Measurements from ENCODE around the gene PHLPP1. TPM values are rescaled to one million over a fixed set of nuclear protein-coding genes. Genes with fewer than 3 reads are reported as not detected.

Gene PHLPP1
- total RNA-seq, 2 experiments from 2014 or later, result 9.0 to 12.4 TPM

- intact Hi-C loops (cut with micrococcal nuclease; ENCODE audit: unreplicated experiment), result no loop called here
- Histone ChIP-seq H3K36me3 (ENCODE audit: insufficient read depth, low read length) (no peaks in the 10 kb centered on the region), H3K4me1 (ENCODE audit: insufficient read depth, low read length, poor library complexity, severe bottlenecking) (no peaks in the 10 kb centered on the region), H3K4me2 (ENCODE audit: low read length) (no peak overlapping the region), H4K20me1 (ENCODE audit: insufficient read depth, low read length) (no peaks in the 10 kb centered on the region), H3K4me3 (ENCODE audit: low read depth, low read length, poor library complexity, severe bottlenecking) (no peak overlapping the region), H3K9me2 (ENCODE audit: insufficient read depth, low read length) (no peaks in the 10 kb centered on the region), H3K79me2 (ENCODE audit: insufficient read depth, low read depth, low read length) (no peaks in the 10 kb centered on the region), H3K9me3 (ENCODE audit: low read length) (no peaks in the 10 kb centered on the region), H3K27ac (ENCODE audit: low read depth, low read length, poor library complexity, severe bottlenecking) (no peak overlapping the region), H2AFZ (ENCODE audit: low read length) (no peak overlapping the region)
- TF ChIP-seq CTCF (conservative IDR thresholded peaks at IDR 0.05; ENCODE audit: low read length), result no peak
- CTCF ChIA-PET (ENCODE audit: unreplicated experiment), result no interaction called here
- DNase-seq (ENCODE audit: low spot score), result no peak
- POLR2A ChIA-PET, result interaction anchor here (0.7 kb wide), 1 partner anchor 131 kb away, joined by 3 read pairs; no protein-coding TSS in a partner anchor
- BruUV-seq (replicated peaks), result no TSS peak
Measured at GRCh38 chr18:62847081-62847480, 131.7 kb downstream of the PHLPP1 start.

- Histone ChIP-seq H4K20me1 (ENCODE audit: insufficient read depth, low read length) (no peaks in the 10 kb centered on the region), H3K4me1 (ENCODE audit: insufficient read depth, low read length, poor library complexity, severe bottlenecking) (no peaks in the 10 kb centered on the region), H3K27ac (ENCODE audit: low read depth, low read length, poor library complexity, severe bottlenecking) (no peak overlapping the region), H3K79me2 (ENCODE audit: insufficient read depth, low read depth, low read length) (no peaks in the 10 kb centered on the region), H3K4me3 (ENCODE audit: low read depth, low read length, poor library complexity, severe bottlenecking) (no peak overlapping the region), H2AFZ (ENCODE audit: low read length) (no peak overlapping the region), H3K9me2 (ENCODE audit: insufficient read depth, low read length) (no peaks in the 10 kb centered on the region), H3K36me3 (ENCODE audit: insufficient read depth, low read length) (no peaks in the 10 kb centered on the region), H3K4me2 (ENCODE audit: low read length) (no peak overlapping the region), H3K9me3 (ENCODE audit: low read length) (no peaks in the 10 kb centered on the region)
- no peak for TF ChIP-seq EZH2phosphoT487 (IDR thresholded peaks at IDR 0.05; ENCODE audit: borderline replicate concordance, low read depth, low read length)
- no peak for TF ChIP-seq CTCF (conservative IDR thresholded peaks at IDR 0.05; ENCODE audit: low read length)
- BruUV-seq (replicated peaks), result no TSS peak
- ChIA-PET POLR2A (no interaction called here), CTCF (ENCODE audit: unreplicated experiment) (no interaction called here)
- no peak for DNase-seq (ENCODE audit: low spot score)
- intact Hi-C loops (cut with micrococcal nuclease; ENCODE audit: unreplicated experiment), result no loop called here
Measured at GRCh38 chr18:62848946-62849345, 133.6 kb downstream of the PHLPP1 start.

GRCh38 chr18:62850619-62851306 is 135.4 kb downstream of the PHLPP1 start:
- intact Hi-C loops (cut with micrococcal nuclease; ENCODE audit: unreplicated experiment), result no loop called here
- Histone ChIP-seq H3K36me3 (ENCODE audit: insufficient read depth, low read length) (no peaks in the 10 kb centered on the region), H2AFZ (ENCODE audit: low read length) (no peak overlapping the region), H3K79me2 (ENCODE audit: insufficient read depth, low read depth, low read length) (no peaks in the 10 kb centered on the region), H3K9me3 (ENCODE audit: low read length) (no peaks in the 10 kb centered on the region), H4K20me1 (ENCODE audit: insufficient read depth, low read length) (no peaks in the 10 kb centered on the region), H3K9me2 (ENCODE audit: insufficient read depth, low read length) (no peaks in the 10 kb centered on the region), H3K27ac (ENCODE audit: low read depth, low read length, poor library complexity, severe bottlenecking) (no peak overlapping the region), H3K4me2 (ENCODE audit: low read length) (no peak overlapping the region), H3K4me1 (ENCODE audit: insufficient read depth, low read length, poor library complexity, severe bottlenecking) (no peaks in the 10 kb centered on the region), H3K4me3 (ENCODE audit: low read depth, low read length, poor library complexity, severe bottlenecking) (no peak overlapping the region)
- ChIA-PET CTCF (ENCODE audit: unreplicated experiment) (no interaction called here), POLR2A (no interaction called here)
- DNase-seq (ENCODE audit: low spot score), result no peak
- TF ChIP-seq EZH2phosphoT487 (IDR thresholded peaks at IDR 0.05; ENCODE audit: borderline replicate concordance, low read depth, low read length) (no peak), CTCF (conservative IDR thresholded peaks at IDR 0.05; ENCODE audit: low read length) (no peak)
- no TSS peak for BruUV-seq (replicated peaks)

All from OCI-LY7 (cell line).